ENCODE data around the gene TFF3.
"Not testable (repeated sequence)": the region's sequence is repeated elsewhere in the genome, so short reads cannot be mapped to it uniquely, and the experiment has no call there.

Gene TFF3

DNA sequence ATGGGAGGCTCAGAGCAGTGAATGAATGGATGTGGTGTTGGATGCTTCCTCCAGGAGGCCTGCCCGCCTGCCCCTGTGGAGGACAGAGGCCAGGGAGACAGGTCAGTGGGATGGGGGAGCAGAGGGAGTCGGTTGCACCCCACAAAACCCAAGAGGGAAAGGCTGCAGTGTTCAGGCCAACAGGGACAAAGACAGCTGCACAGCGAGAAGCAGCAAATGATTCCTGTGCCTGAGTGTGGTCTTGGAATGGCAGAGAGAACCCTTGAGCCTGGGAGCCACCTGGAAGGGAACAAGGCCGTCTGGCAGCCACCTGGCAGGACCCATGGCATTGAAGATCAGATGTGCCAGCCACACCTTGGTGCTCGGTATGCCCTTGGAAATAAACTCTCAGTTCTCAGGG, 8.1 kb downstream of the TFF3 start:
- no peak for FAIRE-seq
- no peak for DNase-seq (ENCODE audit: extremely low spot score, insufficient read length, low read depth)

DNA sequence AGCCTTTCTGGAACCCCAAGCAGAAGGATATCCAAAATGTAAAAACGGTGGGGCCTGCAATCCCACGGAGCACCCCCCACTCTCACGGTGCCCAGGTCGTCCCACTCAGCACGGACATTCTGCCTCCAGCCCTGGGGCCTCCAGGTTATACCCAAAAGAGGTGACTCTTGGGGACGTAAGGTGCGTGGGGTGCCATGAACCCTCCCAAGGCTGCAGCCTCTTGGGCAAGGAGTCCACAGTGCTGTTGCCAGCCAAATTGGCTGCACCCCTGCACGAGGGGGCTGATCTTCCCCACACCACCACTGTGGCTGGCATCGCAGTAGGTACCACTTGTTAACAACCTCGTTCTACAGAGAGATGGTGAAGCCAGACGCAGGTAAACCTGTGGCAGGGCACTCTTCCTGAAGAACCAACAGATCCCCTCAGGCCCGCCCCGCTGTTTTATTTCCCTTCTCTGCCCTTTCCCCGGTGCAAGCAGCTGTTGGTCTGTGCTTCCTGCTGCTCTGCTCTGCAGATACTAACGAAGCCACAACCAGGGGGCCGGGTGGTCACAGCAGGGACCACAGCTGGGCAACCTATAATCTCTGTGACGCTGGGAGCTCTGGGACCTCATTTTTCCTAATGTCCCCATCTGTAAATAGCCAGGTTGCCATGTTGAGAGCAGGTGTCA, 8.7 kb downstream of the TFF3 start:
- no peak for FAIRE-seq
- DNase-seq (ENCODE audit: extremely low spot score, insufficient read length, low read depth) = no peak

DNA sequence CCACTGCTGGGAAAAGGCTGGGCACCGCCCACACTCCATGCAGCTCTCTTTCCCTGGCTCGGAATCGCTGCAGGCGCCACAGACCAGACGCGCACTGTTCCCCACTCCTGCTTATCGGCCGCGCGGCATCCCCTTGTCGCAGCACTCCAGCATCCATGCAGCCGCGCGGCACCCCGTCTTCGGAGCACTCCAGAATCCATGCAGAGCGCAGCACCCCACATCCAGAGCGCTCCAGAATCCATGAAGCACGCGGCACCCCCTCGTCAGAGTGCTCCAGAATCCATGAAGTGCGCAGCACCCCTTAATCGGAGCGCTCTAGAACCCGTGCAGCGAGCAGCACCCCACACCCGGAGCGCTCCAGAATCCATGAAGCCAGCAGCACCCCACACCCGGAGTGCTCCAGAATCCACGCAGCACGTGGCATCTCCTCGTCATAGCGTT, 9.5 kb downstream of the TFF3 start:
- no peak for FAIRE-seq

DNA sequence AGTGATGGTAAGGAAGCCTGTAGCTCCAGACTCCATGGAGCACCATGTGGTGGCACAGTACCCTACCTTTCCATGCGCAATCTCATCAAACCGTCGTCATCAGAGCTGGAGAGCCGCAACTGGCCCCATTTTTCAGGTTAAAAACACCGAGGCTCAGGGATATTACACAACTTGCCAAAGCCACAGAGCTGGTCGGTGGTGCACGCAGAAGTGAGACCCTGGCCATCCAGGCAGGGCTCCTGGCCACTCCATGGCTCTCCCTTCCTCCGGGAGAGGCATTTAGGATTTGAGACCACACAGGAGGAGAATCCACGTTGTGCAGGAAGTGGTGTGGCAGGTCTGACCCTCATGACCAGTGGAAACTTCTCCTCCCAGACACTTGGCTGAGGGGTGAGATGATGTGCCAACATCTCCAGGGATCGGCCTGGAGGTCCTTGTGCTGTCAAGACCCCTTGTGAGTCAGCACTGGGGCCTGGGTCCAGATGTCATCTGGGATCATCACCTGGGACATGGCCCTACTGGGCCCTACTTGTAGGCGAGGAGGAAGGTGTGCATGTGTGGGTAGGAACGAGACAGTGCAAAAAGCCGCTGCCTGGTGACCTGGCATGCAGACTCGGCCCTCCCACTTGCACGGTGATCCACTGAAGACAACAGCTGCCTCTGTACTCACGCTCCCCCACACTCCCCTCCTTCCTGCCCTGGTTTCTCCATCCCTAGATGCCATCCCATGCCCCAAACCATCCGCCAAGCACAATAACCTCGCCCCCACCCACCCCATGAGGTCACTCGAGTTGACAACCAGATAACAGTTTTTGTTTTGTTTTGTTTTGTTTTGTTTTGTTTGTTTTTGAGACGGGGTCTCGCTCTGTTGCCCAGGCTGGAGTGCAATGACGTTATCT, 10.4 kb downstream of the TFF3 start:
- FAIRE-seq = no peak
- DNase-seq (ENCODE audit: extremely low spot score, insufficient read length, low read depth) = no peak

More for the DNA sequence above, 9.5 kb downstream of the TFF3 start:
- no peak for DNase-seq (ENCODE audit: extremely low spot score, insufficient read length, low read depth)

DNA sequence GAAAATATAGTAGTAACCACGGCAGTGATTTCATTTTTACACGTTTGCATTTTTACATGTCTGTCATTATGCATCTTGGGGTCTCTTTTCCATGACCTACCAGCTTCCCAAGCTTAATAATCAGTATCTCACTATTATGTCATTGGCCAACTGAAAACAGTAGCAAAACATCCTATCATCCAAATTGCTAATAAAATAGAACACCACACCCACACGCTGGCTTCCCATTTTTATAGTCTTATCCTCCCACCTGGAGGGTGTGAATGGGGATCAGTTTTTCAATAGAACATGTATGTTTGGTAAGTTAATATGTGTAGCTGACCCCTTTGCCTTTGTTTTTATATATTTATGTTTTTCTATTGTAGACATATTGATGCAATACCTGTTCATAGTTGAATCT, 11.8 kb downstream of the TFF3 start:
- DNase-seq (ENCODE audit: extremely low spot score, insufficient read length, low read depth) = no peak
- no peak for FAIRE-seq

DNA sequence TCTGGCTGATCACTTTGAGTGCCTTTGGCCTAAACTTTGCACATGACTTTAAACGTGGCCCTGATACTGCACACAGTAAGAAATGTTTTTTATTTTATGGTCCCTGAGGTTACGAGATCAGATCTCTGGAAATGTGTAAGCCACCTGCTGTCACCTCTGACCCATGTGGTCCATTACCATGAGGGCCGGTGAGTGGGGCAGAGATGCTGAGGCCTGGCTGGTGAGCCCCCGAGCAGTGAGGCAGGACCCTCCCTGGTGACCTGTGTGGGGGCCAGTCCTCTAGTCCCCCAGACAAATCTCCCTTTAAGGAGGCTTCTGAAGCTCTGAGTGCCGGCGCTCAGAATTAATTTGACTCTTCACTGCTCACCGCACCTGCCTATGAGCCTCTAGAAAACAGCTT, 12.4 kb downstream of the TFF3 start:
- no peak for FAIRE-seq
- no peak for DNase-seq (ENCODE audit: extremely low spot score, insufficient read length, low read depth)

DNA sequence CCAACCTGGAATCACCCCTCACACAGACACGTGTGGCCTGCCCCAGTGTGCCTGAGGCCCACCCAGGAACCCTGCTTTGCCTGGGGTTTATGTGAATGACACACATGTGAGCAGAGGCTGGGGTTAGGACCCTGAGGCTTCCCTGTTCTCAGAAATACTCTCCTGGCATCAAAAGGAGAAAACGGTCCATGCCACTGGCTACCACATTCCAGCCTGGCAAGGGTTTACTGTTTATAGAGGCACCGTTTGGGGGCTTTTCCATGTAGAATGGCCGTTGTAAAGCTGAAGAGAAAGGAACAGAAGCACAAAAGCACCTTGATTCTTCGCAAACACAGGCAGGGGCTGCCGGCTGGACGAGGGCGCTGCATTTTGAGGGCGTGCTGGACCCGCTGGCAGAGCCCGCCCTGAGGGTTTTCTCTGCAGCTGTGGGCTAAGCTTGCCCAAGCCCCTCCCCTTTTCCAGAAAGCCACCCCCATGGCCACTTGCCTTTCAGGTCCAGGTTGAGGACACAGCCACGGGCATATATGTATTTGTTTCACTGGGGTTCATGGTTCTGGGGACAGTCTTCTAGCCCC, 13.0 kb downstream of the TFF3 start:
- FAIRE-seq (no peak), DNase-seq (ENCODE audit: extremely low spot score, insufficient read length, low read depth) (no peak)

DNA sequence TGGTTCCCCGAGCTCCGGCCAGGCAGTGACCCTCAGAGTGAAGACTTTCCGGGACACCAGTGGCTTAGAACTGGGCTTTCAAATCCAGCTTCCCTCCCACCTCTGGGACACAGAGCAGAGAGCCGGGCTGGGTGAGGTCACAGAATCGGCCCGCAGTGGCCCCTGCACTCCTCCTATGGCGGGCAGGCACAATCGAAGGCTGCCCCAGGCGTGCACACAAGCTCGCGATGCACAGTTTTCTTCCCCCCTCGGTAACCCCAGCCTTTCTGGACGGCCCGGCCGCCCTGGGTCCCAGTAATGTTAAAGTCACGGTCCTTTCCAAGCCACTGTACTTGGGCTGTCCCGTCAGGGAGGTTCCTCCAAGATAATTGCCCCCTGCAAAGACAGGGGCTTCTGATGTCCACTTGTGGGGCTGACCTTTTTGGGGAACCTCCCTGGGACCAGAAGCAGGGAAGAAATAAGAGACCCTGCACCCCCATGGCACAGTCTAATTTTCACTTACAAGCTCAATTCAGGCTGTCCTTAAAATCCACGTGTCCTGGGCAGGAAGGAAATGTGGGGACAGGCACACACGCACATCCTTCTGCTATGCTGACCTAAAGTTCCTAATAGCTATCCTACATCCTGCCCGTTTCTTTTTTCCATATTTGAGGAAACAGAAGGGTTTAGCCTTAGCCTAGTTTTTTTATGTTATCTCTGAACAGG, 13.7 kb downstream of the TFF3 start:
- no peak for FAIRE-seq
- no peak for DNase-seq (ENCODE audit: extremely low spot score, insufficient read length, low read depth)

DNA sequence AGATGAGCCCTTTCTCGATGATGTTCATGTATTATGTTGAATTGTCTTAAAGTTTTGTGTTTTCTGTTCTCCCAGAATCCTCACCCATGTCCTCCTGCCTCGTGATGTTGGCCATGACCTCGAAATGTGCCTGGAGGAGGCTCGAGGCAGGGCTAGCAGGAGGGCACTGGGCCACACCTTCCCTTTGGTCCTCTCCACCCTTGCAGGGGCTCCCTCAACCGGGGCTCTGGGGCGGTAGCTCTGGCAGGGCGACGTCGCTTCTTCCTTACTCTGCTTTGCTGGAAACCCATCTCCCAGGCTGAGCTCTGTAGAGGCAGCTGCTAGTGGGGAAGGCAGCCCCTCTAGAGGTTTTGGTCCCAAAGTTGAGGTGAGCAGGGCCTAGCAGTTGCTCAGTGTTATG, 14.3 kb downstream of the TFF3 start:
- DNase-seq (ENCODE audit: extremely low spot score, insufficient read length, low read depth) (no peak), FAIRE-seq (no peak)

DNA sequence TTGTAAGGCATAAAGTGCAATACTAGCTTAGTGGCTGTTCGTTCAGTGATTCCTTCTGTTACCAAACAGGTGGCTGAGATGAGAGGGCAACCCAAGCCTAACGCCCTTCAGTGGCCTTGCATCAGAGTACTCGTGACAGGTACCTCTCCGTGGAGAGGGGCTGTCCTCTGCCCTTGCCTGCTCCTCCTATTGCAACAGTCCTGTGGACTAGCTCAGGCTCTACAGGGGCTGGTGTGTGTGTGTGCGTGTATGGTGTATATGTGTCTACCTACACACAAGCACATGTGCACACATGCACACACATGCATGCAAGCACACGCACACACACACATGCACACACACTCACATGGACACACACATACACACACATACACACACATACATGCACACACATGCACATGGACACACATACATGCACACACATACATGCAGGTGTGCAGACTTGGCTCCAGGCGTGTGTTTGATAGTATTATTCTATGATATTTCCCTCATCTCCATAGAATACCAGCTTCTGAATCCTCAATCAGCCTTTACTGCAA, 15.1 kb downstream of the TFF3 start:
- FAIRE-seq (no peak), DNase-seq (ENCODE audit: extremely low spot score, insufficient read length, low read depth) (no peak)

DNA sequence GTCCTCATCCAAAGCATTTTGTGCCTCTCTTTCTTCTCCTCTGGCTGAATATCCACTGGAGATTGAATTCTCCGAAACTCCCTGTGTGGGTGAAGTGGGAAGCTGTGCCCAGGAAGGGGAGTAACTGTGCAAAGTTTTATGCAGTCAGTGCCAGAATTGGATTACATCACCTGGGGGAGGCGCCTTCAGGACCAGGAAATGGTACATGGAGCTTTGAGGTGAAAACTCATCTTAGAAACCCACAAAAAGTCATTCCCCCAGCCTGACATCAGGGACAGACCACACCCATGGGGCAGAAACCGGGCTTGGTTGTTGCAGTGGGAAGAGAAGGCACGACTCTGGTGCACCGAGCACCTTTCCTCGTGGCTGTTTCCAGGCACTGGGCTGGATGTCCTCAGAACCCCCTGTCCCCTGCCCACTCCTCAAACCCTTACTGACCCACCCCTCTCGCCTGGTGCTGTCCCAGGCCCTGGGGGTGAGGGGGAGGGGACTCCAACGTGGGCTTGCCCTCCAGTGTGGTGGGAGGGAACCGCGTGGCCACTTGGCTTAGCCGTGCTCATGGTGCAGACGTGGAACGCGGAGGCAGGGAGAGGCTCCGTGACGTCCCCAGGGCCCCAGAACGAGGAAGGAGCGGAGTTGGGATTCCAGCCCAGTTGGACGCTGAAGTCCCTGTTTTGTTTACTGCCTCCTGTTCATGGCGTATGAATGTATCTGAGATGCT, 15.7 kb downstream of the TFF3 start:
- FAIRE-seq (no peak), DNase-seq (ENCODE audit: extremely low spot score, insufficient read length, low read depth) (no peak)

DNA sequence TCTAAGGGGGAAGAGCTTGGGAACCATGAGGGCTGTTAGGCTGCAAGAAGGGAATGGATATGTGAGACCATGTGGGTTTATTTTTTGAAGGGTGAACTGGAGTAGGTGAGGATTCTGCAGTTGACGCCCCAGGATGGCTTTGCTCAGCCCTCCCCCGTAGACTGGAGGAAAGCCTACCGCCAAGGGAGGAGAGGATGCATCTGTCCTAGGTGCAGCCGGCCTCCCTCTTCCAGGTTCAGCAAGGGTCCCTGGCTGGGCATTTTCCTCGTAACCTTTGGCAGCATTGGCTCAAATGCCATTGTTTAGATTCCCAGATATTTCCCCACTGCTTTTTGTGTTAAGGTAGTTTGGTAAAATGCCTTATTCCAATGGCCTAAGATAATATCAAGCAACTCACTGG, 16.6 kb downstream of the TFF3 start:
- FAIRE-seq (no peak), DNase-seq (ENCODE audit: extremely low spot score, insufficient read length, low read depth) (no peak)

DNA sequence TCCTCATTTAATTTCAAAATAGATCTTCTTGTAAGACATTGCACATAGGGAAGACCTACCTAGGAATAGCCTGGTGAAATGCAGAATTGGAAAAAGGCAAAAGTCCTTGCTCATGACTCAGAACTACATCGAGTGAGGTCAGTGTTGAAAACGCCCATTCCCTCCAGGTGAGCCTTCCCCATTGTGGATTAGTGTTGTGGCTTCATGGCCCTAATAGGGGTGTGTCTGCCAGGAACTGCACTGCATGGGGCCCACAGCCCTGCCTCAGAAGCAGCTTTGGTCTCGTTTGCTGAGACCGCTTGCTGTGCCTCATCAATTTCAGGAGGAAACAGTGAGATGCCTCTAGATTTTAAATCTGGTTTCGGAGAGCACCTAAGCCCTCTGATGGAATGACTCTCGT, 17.0 kb downstream of the TFF3 start:
- FAIRE-seq = no peak
- DNase-seq (ENCODE audit: extremely low spot score, insufficient read length, low read depth) = no peak

DNA sequence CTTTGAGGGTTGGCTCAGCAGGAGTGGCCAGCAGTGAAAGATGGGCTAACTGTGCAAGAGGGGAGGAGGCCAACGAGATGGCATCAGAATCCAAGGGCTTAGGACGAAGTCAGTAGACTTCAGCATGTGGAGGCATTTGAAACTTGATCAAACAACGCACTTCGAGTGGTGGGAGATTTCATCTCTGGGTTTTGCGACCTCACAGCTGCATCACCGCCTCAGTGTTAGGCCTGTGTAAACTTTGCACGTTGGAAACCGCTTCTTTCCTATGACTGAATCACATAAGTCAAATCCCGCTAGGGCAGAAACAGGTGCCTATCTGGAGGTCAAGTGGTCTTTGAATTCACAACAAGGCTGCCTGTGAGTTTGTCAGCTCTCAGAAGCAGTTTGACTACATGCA, 17.8 kb downstream of the TFF3 start:
- DNase-seq (ENCODE audit: extremely low spot score, insufficient read length, low read depth) (no peak), FAIRE-seq (no peak)

DNA sequence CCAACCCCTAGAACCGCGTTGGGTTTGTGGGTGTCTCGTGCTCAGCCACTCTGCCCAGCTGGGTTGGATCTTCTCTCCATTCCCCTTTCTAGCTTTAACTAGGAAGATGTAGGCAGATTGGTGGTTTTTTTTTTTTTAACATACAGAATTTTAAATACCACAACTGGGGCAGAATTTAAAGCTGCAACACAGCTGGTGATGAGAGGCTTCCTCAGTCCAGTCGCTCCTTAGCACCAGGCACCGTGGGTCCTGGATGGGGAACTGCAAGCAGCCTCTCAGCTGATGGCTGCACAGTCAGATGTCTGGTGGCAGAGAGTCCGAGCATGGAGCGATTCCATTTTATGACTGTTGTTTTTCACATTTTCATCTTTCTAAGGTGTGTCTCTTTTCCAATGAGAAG, 18.7 kb downstream of the TFF3 start:
- FAIRE-seq = no peak
- no peak for DNase-seq (ENCODE audit: extremely low spot score, insufficient read length, low read depth)

DNA sequence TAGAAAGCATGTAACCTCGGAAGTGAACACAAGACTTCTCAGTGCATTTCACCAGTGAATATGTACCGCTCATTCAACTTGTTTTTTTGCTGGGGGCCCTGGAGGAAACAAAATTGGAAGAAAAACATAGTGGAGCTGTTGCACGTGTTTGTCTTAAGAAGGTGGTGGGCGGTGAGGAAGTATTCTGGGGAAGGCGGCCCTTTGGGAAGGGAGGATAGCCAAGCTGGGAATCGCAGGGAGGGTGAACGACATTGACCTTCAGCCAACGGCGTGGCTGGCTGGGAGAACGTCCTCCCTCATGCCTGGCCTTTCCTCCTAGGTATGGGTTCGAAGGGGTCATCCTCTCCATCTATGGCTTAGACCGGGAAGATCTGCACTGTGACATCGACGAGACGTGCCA, 19.4 kb downstream of the TFF3 start:
- DNase-seq (ENCODE audit: extremely low spot score, insufficient read length, low read depth) (no peak), FAIRE-seq (no peak)

DNA sequence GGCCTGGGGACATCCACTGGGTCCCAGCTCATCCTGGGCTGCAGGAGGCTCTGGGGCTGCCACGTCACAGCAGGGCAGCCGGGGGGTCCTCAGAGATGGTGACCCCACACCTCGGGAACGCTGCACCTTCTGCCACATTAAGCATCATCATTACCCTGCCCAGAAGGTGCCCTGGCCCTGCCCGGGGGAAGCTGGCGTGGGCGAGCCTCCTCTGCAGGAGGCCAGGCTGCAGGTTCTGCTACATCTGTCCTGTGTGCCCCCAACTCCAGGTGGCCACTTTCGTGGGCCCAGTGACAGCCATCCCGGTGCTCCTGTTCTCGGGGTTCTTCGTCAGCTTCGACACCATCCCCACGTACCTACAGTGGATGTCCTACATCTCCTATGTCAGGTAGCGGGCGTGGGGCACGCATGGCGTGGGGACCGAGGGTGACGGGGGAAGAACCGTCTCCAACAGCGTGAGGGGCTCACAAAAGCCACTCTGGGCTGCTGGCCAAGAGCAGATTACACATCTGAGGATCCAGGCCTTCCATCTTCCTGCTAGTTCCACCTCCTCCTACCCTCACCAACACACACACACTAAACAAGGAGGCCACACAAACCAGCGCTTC, 20.8 kb downstream of the TFF3 start:
- no peak for DNase-seq (ENCODE audit: extremely low spot score, insufficient read length, low read depth)
- no peak for FAIRE-seq

DNA sequence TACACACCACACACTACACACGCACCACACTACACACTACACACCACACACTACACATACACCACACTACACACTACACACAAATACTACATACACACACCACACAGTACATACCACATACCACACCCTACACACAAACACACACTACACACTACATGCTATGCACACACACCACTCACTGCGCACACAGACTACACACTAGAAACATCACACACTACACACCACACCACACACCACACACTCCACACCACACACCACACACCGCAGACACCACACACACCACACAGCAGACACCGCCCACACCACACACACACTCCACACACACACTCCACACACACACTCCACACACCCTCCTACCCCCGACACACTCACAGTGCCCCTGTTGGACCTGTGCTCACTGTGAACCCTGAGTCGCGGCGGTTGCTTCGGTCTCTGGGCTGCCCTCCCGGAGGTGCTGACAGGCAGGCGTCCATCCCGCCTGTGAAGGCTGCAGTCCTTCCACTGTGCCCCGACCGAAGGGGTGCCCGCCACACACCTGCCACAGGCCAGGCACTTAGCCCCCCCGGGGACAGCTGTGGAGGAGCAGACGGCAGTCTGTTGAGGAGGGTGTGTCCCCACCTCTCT, 21.4 kb downstream of the TFF3 start:
- FAIRE-seq (no peak), DNase-seq (ENCODE audit: extremely low spot score, insufficient read length, low read depth) (no peak)

DNA sequence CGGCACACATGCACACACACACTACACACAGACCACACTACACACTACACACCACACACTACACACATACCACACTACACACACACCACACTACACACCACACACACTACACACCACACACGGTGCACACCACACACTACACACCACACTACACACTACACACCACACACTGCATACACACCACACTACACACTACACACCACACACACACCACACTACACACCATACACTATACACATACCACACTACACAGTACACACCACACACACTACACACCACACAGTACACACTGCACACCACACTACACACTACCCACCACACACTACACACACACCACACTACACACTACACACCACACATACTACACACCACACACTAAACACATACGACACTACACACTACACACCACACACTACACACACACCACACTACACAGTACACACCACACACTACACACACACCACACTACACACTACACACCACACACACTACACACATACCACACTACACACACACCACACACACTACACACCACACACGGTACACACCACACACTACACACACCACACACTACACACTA, 22.6 kb downstream of the TFF3 start:
- peak; percentile 15 for FAIRE-seq
- DNase-seq (ENCODE audit: extremely low spot score, insufficient read length, low read depth) = not testable (repeated sequence)
